Activated CD4-positive, alpha-beta T cell treated with anti-CD3 and anti-CD28 coated beads, Interleukin-2, amount 50 U/mL, for 16 hours (primary cell): ENCODE results near the gene ITPKB.

ENCODE experiments used
- DNase-seq: peaks from one replicate; pipeline ENCODE4 v3.0.0-alpha.2; 2020

ITPKB gene

GRCh38 chr1:226682871-226683814 lies 55.9 kb downstream of the ITPKB start:
- no peak for DNase-seq

GRCh38 chr1:226681652-226682493 lies 57.2 kb downstream of the ITPKB start:
- no peak for DNase-seq

GRCh38 chr1:226680653-226681052 lies 58.4 kb downstream of the ITPKB start:
- no peak for DNase-seq

GRCh38 chr1:226679853-226680516 lies 59.1 kb downstream of the ITPKB start:
- peak; percentile 71 for DNase-seq

- peak; percentile 25 for DNase-seq
Measured at GRCh38 chr1:226679262-226679661, 59.8 kb downstream of the ITPKB start.

GRCh38 chr1:226678701-226679100 lies 60.4 kb downstream of the ITPKB start:
- peak; percentile 55 for DNase-seq

- DNase-seq, result no peak
Measured at GRCh38 chr1:226678251-226678650, 60.8 kb downstream of the ITPKB start.

GRCh38 chr1:226677027-226678020 lies 61.8 kb downstream of the ITPKB start:
- peak; percentile 77 for DNase-seq

GRCh38 chr1:226676381-226676780 lies 62.7 kb downstream of the ITPKB start:
- no peak for DNase-seq

- DNase-seq, result peak; percentile 50
Measured at GRCh38 chr1:226675715-226676357, 63.2 kb downstream of the ITPKB start.

- DNase-seq, result peak; percentile 81
Measured at GRCh38 chr1:226674892-226675714, 64.0 kb downstream of the ITPKB start.

GRCh38 chr1:226672339-226672762 lies 66.7 kb downstream of the ITPKB start:
- DNase-seq, result no peak

- no peak for DNase-seq
Measured at GRCh38 chr1:226671277-226671676, 67.8 kb downstream of the ITPKB start.

- DNase-seq, result no peak
Measured at GRCh38 chr1:226670073-226670472, 69.0 kb downstream of the ITPKB start.

- no peak for DNase-seq
Measured at GRCh38 chr1:226668173-226668560, 70.9 kb downstream of the ITPKB start.

- no peak for DNase-seq
Measured at GRCh38 chr1:226666692-226667091, 72.4 kb downstream of the ITPKB start.

GRCh38 chr1:226666164-226666506 lies 72.9 kb downstream of the ITPKB start:
- DNase-seq, result no peak

GRCh38 chr1:226665505-226666163 lies 73.4 kb downstream of the ITPKB start:
- DNase-seq, result no peak

- no peak for DNase-seq
Measured at GRCh38 chr1:226664413-226665101, 74.5 kb downstream of the ITPKB start.
